ENCODE measurements around the gene CARD14. TPM values are rescaled to one million over a fixed set of nuclear protein-coding genes. Genes with fewer than 3 reads are reported as not detected.

The CARD14 gene
- total RNA-seq, 1 experiment from 2014 or later = not detected

DNA sequence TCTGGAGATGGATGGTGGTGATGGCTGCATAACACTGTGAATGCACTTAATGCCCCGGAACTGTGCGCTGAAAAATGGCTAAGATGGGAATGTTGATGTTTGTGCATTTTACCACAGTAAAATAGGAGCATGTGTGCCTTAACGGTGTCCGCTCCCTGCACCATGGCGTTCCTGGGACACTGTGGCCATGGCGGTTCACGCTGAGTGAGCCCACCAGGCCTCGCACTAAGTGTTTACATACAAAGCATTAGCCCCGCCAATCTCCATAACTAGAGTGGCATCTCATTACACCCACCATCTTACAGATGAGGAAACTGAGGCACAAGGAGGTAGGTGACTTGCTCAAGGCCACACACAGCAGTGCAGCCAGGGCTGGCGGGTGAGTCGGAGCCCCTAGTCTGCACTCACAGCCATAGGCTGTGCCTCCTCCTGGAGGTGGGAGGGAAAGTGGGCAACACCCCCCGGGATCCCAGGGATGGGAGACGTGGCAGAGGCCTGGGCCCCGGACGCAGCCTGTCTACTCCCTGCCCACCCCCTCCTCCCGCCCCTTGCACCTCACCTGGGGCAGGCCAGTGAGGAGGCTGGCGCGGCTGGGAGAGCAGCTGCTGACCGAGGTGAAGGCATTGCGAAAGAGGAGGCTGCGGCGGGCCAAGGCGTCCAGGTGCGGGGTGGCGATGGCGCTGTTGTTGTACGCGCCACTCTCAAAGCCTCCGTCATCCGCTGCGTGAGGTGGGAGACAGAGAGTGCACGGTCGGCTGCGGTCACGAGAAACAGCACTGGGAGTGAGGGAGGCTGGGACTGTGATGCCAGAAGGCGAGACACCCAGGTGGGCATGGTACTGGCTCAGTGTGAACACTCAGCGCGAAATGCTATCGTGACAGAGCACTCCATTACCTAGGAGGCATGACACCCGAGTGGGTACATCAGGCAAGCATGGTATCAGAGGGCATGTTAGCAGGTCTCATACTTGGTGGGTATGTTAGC, 46.9 kb downstream of the CARD14 start:
- POLR2A ChIA-PET = no interaction called here
- Mint-ChIP-seq H3K9me3 (ENCODE audit: unreplicated experiment) (no peaks in the 10 kb centered on the region), H3K36me3 (ENCODE audit: insufficient read depth, unreplicated experiment) (peaks cover 17% of the 10 kb centered on the region), H3K27me3 (ENCODE audit: insufficient read depth, unreplicated experiment) (no peaks in the 10 kb centered on the region), H3K4me3 (ENCODE audit: unreplicated experiment) (no peak overlapping the region), H3K4me1 (ENCODE audit: insufficient read depth, unreplicated experiment) (peaks cover 10% of the 10 kb centered on the region), H3K27ac (ENCODE audit: low read depth, unreplicated experiment) (no peak overlapping the region)
- CTCF ChIA-PET = no interaction called here
- no TSS peak for BruUV-seq (replicated peaks)
- intact Hi-C loops (cut with micrococcal nuclease) = no loop called here
- TF ChIP-seq CTCF (IDR thresholded peaks at IDR 0.05; ENCODE audit: unreplicated experiment) = no peak
- no peak for DNase-seq (ENCODE audit: unreplicated experiment)

- DNase-seq (ENCODE audit: unreplicated experiment) = no peak
- H3K9me3 Mint-ChIP-seq (ENCODE audit: unreplicated experiment) = no peaks in the 10 kb centered on the region
- peaks cover 17% of the 10 kb centered on the region for H3K36me3 Mint-ChIP-seq (ENCODE audit: insufficient read depth, unreplicated experiment)
- intact Hi-C loops (cut with micrococcal nuclease) = no loop called here
- H3K27me3 Mint-ChIP-seq (ENCODE audit: insufficient read depth, unreplicated experiment) = no peaks in the 10 kb centered on the region
- BruUV-seq (replicated peaks) = no TSS peak
- CTCF ChIA-PET = interaction anchor here (1.1 kb wide), 1 partner anchor 210 kb away, joined by 3 read pairs; no protein-coding TSS in a partner anchor
- POLR2A ChIA-PET = interaction anchor here (0.6 kb wide), 1 partner anchor 26 kb away, joined by 3 read pairs; no protein-coding TSS in a partner anchor
- peaks cover 10% of the 10 kb centered on the region for H3K4me1 Mint-ChIP-seq (ENCODE audit: insufficient read depth, unreplicated experiment)
- TF ChIP-seq CTCF (IDR thresholded peaks at IDR 0.05; ENCODE audit: unreplicated experiment) = no peak
- no peak overlapping the region for H3K4me3 Mint-ChIP-seq (ENCODE audit: unreplicated experiment)
- H3K27ac Mint-ChIP-seq (ENCODE audit: low read depth, unreplicated experiment) = no peak overlapping the region
These were observed 48.0 kb downstream of the CARD14 start for GRCh38 chr17:80217703-80218362.

DNA sequence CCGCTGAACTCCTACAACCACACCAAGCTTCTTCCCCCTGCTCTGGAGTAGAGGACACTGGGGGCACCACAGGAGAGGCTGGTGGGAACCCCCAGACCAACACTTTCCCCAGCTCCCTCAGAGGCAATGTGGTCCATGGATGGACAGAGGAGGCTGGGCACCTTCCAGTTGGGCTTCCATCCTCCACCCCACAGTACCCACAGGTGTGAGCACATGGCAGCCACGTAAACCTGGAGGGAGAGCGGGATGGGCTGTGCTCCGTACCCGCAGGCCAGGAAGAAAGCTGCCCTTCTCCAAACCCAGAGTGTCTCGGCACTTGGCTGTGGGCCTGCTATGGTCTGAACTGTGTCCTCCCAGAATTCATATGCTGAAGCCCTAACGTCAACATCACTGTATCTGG, 48.6 kb downstream of the CARD14 start:
- TF ChIP-seq CTCF (IDR thresholded peaks at IDR 0.05; ENCODE audit: unreplicated experiment) = no peak
- Mint-ChIP-seq H3K4me1 (ENCODE audit: insufficient read depth, unreplicated experiment) (peaks cover 10% of the 10 kb centered on the region), H3K4me3 (ENCODE audit: unreplicated experiment) (peak overlapping the region; percentile 94), H3K36me3 (ENCODE audit: insufficient read depth, unreplicated experiment) (peaks cover 17% of the 10 kb centered on the region), H3K27me3 (ENCODE audit: insufficient read depth, unreplicated experiment) (no peaks in the 10 kb centered on the region), H3K27ac (ENCODE audit: low read depth, unreplicated experiment) (no peak overlapping the region), H3K9me3 (ENCODE audit: unreplicated experiment) (no peaks in the 10 kb centered on the region)
- intact Hi-C loops (cut with micrococcal nuclease) = no loop called here
- no peak for DNase-seq (ENCODE audit: unreplicated experiment)
- no TSS peak for BruUV-seq (replicated peaks)
- ChIA-PET CTCF (interaction anchor here (1.1 kb wide), 1 partner anchor 211 kb away, joined by 3 read pairs; no protein-coding TSS in a partner anchor), POLR2A (no interaction called here)
